ENCODE measurements around the gene RPS16.

Gene RPS16

DNA sequence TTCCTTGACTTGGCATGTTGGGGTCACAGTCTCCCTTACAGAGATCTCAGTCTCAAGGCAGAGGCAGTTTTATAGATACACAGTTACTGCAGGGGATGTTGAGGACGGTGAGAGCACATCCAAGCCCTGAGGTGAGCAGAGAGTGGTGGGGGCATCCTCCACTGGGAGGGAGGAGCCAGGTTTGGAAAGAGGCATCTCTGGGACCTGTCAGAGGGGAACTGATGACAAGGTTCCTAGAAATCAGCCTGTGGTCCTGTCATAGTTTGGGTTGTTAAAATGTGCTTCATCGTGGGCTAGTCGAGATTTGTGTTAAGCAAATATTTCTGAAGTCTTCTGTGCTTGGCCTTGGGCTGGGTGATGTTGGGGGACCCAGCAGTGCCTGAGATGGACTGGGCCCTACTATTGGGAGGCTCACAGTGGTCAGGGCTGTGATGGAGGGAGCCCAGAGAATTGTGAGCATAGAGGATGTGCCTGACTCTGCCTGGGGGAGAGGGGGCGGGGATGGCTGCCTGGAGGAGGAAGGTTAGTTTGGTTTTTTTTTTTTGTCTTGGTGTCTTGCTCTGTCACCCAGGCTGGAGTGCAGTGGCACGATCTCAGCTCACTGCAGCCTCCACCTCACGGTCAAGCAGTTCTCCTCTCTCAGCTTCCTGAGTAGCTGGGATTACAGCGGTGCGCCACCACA, 13.5 kb upstream of the RPS16 start:
- no peak for DNase-seq (ENCODE audit: low read depth in 1 of 2, low spot score in 1 of 2)

DNA sequence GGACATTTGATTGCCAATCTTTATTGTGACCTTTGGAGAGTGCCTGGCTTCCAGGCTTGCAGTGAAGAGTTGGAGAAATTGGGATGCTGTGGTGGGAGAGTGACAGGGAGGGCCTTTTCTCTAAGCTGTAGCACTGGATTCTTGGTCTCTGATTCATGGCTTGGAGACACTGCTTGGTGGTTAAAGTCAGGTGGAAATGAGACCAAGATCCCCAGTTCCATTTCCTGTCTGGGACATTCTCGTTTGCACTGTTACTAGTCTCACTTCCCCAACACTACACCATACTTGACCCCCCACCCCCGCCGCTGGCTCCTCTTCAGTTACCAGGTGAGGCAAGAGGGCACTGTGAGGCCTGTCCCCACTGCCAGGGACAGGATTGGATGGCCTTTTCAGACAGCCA, 12.5 kb upstream of the RPS16 start:
- no peak for DNase-seq (ENCODE audit: low read depth in 1 of 2, low spot score in 1 of 2)

DNA sequence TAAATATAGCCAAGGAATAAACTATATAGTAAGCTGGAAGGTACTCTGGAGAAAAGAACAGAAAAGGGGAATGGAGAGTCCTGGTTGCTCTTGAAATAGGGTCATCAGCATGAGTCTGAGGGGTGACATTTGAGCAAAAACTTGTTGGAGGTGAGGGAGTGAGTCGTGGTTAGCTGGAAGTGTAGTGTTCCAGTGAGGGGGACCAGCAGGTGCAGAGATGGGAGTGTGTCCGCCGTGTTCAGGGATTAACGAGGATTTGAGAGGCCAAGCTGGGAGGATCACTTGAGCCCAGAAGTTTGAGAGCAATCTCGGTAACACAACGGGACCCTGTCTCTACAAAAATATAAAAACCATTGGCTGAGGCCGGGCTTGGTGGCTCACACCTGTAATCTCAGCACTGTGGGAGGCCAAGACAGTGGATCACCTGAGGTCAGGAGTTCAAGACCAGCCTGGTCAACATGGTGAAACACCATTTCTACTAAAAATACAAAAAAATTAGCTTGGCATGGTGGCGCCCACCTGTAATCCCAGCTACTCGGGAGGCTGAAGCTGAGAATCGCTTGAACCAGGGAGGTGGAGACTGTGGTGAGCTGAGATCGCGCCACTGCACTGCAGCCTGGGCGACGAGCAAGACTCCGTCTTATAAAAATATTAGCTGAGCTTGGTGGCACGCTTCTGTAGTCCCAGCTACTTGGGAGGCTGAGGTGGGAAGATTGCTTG, 10.8 kb upstream of the RPS16 start:
- DNase-seq (ENCODE audit: low read depth in 1 of 2, low spot score in 1 of 2) = no peak

DNA sequence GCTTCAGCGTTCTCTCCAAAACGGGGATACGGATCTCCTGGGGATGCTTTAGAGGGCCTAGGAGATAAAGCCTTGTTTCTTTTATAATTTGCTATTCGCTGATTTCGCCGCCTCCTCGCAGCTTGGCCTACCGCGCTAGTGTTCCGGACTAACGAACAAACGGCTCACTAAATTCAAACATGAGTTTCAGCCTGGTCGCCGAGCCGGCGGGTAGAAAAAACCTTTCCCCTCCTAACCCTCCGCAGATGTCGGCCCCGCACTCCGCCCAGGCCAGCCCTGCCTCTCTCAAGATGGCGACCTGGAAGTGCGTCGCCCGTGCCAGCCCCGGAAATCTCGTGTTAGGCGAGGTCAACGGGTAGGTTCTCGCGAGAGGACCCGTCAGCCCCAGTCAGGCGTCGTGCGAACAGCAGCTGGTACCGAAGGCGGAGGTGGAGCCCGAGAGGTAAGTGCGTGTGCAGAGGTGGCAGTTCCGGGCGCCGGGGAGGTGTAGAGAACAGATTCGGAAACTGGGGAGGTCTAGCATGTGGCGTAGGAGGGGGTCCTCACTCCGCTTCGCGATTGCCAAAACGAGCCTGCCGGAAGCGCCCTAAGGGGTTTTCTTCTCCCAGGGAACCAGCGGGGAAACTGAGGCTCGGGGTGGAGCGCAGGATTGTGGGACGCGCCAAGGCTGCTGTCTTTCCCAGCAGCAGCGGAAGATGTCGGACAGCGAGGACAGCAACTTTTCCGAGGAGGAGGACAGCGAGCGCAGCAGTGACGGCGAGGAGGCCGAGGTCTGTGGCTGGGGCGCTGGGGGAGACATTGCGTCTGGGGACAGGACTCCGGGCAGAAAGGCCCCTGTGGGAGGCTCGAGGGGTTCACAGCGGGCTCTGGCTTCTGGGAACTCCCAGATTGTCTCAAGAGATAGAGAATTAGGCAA, 9.7 kb upstream of the RPS16 start, which contains the start of gene SUPT5H:
SUPT5H (plus strand) TSS at position 387 of the 916 bp plus-strand sequence; CDS start at position 696, 309 bp downstream.
- peak; percentile 93 to 95 for DNase-seq (ENCODE audit: low read depth in 1 of 2, low spot score in 1 of 2)

DNA sequence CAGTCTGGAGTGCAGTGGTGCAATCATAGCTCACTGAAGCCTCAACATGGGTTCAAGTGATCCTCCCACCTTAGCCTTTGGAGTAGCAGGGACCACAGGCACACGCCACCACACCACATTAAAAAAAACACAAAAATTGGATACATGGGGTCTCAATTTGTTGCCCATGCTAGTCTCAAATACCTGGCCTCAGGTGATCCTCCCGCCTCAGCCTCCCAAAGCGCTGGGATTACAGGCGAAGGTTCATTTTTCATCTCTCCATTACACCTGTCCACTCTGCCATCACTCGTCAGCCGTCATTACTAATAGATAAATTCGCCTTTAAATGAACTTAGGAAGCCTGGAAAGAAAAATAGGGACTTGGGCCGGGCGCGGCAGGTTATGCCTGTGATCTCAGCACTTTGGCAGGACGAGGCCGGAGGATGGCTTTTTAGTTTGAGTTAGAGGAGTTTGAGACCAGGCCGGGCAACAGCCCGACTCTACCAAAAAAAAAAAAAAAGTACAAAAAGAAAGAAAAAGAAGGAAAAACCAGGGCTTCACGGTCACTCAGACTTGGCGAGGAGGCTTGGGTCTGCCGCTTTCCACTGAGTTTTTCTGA, 8.9 kb upstream of the RPS16 start:
- DNase-seq (ENCODE audit: low read depth in 1 of 2, low spot score in 1 of 2) = no peak

DNA sequence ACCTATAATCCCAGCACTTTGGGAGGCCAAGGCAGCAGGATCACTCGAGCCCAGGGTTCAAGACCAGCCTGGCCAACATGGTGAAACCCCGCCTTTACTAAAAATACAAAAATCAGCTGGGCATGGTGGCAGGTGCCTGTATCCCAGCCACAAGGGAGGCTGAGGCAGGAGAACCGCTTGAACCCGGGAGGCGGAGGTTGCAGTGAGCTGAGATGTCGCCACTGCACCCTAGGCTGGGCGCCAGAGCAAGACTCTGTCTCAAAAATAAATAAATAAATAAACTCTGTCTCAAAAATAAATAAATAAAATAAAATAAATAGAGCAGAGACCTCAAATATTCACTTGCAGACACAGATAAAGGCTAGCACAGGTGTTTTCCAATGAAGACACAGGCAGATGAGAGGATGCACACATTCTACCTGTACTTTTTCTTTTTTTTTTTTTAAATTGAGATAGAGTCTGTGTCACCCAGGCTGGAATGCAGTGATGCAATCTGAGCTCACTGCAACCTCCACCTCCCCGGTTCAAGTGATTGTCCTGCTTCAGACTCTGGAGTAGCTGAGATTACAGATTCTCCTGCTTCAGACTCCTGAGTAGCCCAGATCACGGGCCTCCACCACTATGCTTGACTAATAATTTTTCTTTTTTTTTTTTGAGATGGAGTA, 2.7 kb upstream of the RPS16 start:
- no peak for DNase-seq (ENCODE audit: low read depth in 1 of 2, low spot score in 1 of 2)

DNA sequence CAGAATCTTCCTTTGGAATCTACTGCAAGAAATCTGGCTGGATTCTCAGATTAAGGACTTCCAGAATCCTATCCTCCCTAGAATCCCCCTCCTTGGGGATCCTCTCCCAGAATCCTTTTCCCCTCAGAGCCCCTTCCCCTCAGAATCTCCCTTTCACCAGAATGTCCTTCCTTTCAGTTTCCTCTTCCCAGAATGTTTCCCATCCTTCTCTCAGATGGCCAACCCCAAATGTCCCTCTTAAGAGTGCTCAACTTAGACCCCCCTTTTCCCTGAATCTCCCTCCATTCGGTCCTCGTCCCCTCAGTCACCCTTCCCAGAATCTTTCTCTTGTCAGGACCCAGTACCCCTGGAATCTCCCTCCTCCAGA, 584 bp upstream of the RPS16 start:
- DNase-seq (ENCODE audit: low read depth in 1 of 2, low spot score in 1 of 2) = no peak

DNA sequence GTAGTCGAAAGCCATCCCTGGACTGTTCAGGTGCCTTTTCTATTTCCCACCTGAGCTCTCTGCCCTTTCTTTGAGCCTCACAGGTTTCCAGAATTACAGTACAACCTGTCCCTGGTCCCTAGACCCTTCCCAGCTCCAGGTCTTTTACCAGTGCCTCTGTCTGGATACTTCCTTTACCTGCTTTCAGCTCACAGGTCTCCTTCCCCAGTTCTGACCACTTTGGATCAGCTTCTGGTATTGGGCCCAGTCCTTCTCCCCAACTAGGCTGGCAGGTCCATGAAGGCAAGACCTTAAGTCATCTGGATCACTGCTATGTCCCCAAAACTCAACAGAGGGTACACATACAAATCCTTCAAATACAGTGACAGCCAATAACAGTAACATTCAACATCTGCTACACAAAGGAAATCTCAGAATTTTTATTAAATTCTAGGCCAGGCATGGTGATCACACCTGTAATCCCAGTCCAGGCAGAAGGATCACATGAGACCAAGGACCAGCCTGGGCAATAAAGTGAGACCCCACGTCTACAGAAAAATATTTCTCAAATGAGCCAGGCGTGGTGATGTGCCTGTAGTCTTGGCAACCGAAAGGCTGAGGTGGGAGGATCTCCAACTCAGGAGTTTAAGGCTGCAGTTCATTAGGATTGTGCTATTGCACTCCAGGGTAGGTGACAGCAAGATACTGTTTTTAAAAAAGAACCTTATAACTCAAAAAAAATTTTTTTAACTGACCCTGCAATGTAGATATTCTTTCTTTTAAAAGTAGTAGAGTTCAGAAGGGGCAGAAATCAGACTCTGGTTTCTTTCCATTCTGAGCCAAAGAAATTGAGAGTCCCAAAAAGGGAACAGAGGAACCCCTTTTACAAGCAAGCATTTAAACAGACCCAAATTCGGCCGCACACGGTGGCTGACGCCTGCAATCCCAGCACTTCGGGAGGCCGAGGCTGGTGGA, 1.3 kb downstream of the RPS16 start:
- no peak for DNase-seq (ENCODE audit: low read depth in 1 of 2, low spot score in 1 of 2)

DNA sequence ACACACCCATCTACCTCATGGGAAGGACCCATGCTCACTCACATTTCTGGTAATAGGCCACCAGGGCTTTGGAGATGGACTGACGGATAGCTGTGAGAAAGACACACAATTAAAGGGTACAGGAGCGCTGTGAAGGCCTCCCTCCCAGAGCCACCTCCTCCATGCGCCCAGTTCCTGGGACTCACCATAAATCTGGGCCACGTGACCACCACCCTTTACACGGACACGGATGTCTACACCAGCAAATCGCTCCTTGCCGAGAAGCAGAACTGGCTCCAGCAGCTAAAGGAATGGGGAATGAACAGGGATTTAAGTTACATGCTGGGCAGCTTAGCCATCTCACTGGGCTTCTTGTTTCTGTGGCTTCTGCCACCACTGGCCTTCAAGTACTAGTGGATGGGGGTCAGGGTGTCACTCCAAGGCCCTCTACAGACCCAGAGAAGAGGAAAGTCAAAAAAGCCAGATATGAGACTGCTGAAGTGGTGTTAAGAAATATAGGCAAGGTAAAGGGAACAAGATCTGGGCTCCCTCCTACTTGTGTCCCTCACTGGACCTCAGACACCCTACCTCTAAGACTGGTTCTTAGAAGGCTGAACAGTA, 2.2 kb downstream of the RPS16 start:
- no peak for DNase-seq (ENCODE audit: low read depth in 1 of 2, low spot score in 1 of 2)

DNA sequence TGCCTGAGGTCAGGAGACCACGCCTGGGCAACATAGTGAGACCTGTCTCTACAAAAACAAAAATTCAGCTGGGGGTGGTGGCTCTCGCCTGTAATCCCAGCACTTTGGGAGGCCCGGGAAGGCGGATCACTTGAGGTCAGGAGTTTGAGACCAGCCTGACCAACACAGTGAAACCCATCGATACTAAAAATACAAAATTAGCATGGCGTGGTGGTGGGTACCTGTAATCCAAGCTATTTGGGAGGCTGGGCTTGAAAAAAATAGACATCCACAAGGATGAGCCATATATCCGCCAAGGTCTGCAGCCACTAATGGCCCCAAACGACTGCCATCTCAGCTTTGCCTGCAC, 3.1 kb downstream of the RPS16 start:
- no peak for DNase-seq (ENCODE audit: low read depth in 1 of 2, low spot score in 1 of 2)

DNA sequence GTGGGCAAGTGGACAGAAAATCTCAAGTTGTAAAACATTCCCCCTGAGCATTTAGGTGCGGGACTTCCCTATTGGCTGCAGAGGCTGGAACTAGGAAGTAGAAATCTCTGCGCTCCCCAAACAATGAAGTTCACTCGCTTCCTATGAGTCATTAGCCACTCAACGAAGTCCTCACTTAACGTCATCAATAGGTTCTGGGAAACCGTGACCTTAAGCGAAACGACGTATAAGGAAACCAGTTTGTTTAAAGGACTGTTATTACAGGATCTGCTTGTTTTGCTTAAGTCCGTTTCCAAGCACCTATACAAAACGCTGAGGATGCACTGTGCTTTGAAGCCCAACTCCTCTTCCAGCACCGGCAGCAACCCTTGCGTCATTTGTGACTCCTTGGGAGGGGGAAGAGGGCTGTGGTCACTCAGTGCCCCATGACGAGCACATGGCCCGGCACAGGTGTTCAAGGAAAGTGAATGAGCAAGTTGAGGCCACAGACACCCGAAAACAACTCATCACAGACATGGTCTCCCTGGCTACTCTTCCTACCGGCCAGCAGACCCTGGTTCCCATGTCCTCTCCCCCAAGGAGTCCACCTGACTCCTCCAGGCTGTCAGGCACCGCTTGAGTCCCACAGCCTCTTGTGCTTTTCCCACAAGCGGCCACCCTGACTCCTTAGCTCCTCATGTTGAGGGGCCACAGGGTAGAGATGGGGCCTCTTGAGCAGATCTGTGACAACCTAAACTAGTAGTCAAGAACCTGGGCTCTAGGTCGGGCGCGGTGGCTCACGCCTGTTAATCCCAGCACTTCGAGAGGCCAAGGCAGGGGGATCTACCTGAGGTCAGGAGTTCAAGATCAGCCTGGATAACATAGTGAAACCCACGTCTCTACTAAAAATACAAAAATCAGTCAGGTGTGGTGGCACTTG, 4.8 kb downstream of the RPS16 start:
- peak in 1 of 2 donors; percentile 66 for DNase-seq (ENCODE audit: low read depth in 1 of 2, low spot score in 1 of 2)

DNA sequence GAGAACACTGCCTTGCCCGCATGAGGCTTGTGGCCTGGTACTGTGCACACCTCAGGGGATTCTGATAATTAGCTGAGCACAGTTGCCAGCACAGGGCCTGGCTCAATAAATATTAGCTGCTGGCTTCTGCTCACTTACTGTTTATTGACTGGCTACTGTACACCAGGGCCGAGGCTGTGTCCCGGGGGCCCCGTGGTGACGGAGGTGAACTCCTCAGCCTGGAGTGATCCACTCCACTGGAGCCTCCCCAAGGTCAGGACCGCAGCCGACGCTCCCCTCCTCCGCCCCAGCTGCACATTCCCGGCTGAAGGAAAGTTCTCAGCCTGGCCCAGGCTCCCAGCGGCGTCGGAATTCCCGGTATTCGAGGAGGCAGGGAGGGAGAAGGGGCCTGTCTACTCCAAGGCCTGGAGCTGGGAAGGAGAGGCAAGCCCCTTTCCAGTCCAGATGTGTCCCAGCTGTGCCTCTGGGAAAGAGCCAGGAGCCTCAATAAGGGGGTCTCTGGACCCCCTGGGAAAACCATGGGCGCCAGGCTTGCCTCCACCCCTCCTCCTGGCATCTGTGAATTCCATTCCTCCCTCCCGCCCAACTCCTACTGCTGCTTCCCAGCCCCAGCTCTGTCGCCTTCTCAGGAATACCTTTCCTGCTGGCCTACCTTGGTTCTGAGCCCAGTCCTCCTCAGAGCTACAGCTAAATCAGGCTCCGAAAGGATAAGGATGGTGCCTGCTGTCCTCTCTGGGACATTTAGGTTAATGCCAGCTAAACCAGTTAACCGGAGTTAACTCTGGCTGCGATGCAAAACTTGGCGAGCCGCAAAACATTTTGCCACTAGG, 7.3 kb downstream of the RPS16 start:
- no peak for DNase-seq (ENCODE audit: low read depth in 1 of 2, low spot score in 1 of 2)

DNA sequence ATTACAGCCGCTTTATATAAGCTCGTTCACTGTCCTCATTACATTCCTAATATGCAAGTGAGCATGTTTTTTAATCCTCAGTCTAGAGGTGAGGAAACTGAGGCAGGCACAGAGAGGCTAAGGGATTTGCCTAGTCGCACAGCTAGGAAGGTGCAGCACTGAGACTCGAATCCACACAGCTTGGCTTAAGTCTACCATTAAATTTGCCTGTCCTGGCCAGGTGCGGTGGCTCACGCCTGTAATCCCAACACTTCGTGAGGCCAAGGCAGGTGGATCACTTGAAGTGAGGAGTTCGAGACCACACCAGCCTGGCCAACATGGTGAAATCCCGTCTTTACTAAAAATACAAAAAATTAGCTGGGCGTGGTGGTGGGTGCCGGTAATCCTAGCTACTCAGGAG, 8.0 kb downstream of the RPS16 start:
- DNase-seq (ENCODE audit: low read depth in 1 of 2, low spot score in 1 of 2) = no peak

DNA sequence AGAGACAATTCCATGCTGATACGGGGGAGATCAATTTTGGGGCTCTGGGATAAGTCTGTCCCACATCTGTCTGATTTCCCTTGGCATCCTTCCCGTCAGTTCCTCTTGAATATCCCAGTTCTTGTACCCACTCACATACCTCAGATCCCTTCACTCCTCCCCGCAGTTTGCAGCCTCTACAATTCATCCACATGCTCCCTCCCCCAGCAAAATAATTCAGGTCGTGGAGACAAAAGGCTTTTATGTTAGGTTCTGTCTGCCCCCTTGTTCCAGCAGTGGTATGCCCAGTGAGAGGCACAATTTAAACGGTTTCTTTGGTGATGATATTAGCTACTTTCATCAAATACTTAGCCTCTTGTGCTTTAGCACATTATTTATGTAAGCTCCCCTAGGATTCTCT, 9.6 kb downstream of the RPS16 start:
- no peak for DNase-seq (ENCODE audit: low read depth in 1 of 2, low spot score in 1 of 2)

DNA sequence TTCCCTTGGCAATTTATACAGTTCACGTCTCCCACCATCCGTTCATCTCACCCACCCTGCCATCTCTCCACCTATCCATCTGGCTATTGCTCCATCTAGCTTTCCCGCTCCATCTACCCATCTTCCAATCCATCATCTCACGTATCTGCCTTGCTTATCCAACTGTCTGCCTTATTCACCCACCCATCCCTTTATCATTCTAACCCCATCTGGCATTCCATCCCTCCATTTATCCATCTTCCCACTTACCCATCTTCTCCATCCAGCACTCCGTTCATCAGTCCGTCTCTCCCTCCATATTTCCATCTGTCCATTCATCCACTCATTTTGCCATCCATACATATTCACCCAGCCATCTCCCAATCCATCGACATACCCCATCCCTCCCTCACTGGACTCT, 10.0 kb downstream of the RPS16 start:
- DNase-seq (ENCODE audit: low read depth in 1 of 2, low spot score in 1 of 2) = no peak

DNA sequence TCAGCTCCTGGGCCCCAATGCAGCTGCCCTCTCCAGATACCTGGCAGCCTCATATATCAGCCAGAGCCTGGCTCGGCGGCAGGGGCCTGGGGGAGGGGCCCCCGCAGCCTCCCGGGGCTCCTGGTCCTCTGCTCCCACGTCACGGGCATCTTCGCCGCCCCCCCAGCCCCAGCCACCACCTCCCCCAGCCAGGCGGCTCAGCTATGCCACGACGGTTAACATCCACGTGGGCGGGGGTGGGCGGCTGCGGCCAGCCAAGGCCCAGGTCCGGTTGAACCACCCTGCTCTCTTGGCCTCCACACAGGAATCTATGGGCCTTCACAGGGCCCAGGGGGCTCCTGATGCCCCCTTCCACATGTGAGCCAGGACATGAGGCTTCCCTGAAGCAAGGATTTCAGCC, 10.8 kb downstream of the RPS16 start:
- no peak for DNase-seq (ENCODE audit: low read depth in 1 of 2, low spot score in 1 of 2)

DNA sequence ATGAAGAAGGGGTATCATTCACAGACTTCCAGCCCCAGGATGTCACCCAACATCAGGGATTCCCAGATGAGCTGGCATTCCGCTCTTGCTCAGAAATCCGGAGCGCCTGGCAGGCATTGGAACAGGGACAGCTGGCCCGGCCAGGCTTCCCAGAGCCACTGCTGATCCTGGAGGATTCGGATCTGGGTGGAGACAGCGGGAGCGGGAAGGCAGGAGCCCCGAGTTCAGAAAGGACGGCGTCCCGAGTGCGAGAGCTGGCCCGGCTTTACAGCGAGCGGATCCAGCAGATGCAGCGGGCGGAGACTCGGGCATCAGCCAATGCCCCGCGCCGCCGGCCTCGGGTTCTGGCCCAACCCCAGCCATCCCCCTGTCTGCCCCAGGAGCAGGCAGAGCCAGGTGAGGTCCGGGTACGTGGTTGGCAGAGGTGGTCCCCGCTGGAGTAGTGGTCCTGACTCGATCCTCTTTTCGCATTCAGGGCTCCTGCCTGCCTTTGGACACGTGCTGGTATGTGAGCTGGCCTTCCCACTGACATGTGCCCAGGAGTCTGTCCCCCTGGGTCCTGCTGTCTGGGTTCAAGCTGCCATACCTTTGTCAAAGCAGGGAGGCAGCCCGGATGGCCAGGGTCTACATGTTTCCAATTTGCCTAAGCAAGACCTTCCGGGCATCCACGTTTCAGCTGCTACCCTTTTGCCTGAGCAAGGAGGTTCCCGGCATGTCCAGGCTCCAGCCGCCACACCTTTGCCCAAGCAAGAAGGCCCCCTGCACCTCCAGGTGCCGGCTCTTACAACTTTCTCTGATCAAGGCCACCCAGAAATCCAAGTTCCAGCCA, 12.3 kb downstream of the RPS16 start:
- DNase-seq (ENCODE audit: low read depth in 1 of 2, low spot score in 1 of 2) = no peak

Measured in activated T-helper 1 cell treated with anti-CD3 and anti-CD28 coated beads, Interleukin-2, amount 50 U/mL, for 16 hours (primary cell).